ENCODE data around the gene EHBP1.

EHBP1 gene

DNA sequence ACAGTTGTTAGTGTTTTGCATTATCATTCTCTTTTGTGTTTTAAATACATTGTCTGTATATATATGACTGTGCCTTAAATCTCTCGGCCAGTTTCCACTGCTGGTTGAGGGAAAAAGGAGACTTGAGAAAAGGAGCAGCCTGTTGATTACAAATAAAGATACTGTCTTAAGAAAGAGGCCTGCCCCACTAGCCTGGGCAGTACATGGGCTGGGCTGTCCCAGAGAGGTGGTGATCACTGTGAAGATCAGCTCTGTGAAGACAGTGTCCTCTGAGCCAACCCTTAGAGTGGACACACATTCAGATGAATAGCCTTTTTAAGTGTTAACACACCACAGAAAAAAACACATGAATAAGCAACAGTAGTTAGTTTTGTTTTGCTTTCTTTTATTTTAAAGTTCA, 335.1 kb downstream of the EHBP1 start:
- H3K4me3 ChIP-seq (ENCODE audit: low read length): no peak overlapping the region
- TF ChIP-seq EZH2phosphoT487 (IDR thresholded peaks at IDR 0.05; ENCODE audit: borderline replicate concordance, low read length): no peak
- TF ChIP-seq CTCF (IDR thresholded peaks at IDR 0.05; ENCODE audit: low read depth, low read length, poor library complexity, severe bottlenecking): no peak
- H4K20me1 ChIP-seq (ENCODE audit: control insufficient read depth, insufficient read depth, low read depth, low read length): no peaks in the 10 kb centered on the region
- no peaks in the 10 kb centered on the region for H3K36me3 ChIP-seq (ENCODE audit: control insufficient read depth, low read length)
- no peaks in the 10 kb centered on the region for H3K9me3 ChIP-seq (ENCODE audit: control insufficient read depth, insufficient read depth, low read length)
- H3F3A ChIP-seq (ENCODE audit: control insufficient read depth, insufficient read depth): no peaks in the 10 kb centered on the region
- H3K9me2 ChIP-seq (replicated peaks; ENCODE audit: control insufficient read depth, low read length): no peaks in the 10 kb centered on the region
- peaks cover 3% of the 10 kb centered on the region for H3K4me1 ChIP-seq (ENCODE audit: control insufficient read depth, low read length)
- no peaks in the 10 kb centered on the region for H3K79me2 ChIP-seq (ENCODE audit: control insufficient read depth, low read length)
- H3K27me3 ChIP-seq (ENCODE audit: control insufficient read depth, low read length): no peaks in the 10 kb centered on the region
- no peak overlapping the region for H3K27ac ChIP-seq (ENCODE audit: low read depth, low read length)
- no peak overlapping the region for H3K4me2 ChIP-seq (ENCODE audit: low read length)

- Histone ChIP-seq H3K4me3 (ENCODE audit: low read length) (no peak overlapping the region), H3K79me2 (ENCODE audit: control insufficient read depth, low read length) (no peaks in the 10 kb centered on the region), H4K20me1 (ENCODE audit: control insufficient read depth, insufficient read depth, low read depth, low read length) (no peaks in the 10 kb centered on the region), H3K4me1 (ENCODE audit: control insufficient read depth, low read length) (peaks cover 3% of the 10 kb centered on the region), H3K36me3 (ENCODE audit: control insufficient read depth, low read length) (no peaks in the 10 kb centered on the region), H3K4me2 (ENCODE audit: low read length) (no peak overlapping the region), H3K27me3 (ENCODE audit: control insufficient read depth, low read length) (peaks cover 2% of the 10 kb centered on the region), H3K9me2 (replicated peaks; ENCODE audit: control insufficient read depth, low read length) (no peaks in the 10 kb centered on the region), H3K9me3 (ENCODE audit: control insufficient read depth, insufficient read depth, low read length) (no peaks in the 10 kb centered on the region), H3F3A (ENCODE audit: control insufficient read depth, insufficient read depth) (peaks cover 7% of the 10 kb centered on the region), H3K27ac (ENCODE audit: low read depth, low read length) (no peak overlapping the region)
- TF ChIP-seq CTCF (IDR thresholded peaks at IDR 0.05; ENCODE audit: low read depth, low read length, poor library complexity, severe bottlenecking): no peak
- TF ChIP-seq EZH2phosphoT487 (IDR thresholded peaks at IDR 0.05; ENCODE audit: borderline replicate concordance, low read length): no peak
Measured at GRCh38 chr2:63041592-63041991, 336.1 kb downstream of the EHBP1 start.

DNA sequence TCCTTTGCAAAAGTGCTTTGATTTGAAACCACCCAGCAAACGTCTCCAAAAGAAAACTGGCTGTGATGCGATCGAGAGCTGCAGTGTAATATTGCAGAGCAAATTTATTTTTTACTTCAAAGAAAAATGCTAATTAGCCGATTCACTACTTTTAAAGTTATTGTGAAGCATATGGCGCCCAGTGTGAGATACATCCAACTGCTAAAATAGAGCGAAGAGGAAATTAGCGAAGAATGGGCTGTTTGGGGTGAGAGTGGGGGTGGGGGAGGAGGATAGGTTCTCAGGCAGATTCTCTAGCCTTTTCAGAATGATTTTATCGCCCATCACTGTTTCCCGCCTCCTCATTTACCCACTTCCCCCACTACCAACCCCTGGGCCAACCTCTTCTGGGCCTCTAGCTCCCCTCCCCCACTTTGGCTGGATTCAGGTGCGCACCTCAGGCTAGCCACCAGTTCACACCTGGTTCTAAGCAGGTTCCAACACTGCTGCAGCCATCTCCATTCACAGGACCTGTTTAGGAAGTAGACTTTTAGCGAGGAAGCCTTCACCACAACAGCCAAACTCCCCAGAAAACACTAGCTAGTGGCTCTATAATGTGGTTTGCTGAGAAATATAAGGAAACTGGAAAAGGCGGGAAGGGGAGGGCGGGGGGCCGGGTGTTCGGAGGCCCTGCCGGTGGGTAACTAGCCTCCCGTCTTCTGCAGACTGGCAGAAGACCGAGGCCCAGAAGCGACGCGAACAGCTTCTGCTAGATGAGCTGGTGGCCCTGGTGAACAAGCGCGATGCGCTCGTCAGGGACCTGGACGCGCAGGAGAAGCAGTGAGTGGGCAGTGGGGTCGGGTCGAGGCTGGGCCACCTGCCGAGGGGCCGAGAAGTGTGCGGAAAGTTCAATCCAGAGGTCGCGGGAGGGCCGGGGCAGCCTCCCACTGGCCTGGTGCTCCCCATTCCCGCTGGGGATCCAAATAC, 339.1 kb downstream of the EHBP1 start:
- no peak overlapping the region for H3K4me2 ChIP-seq (ENCODE audit: low read length)
- no peak overlapping the region for H3K4me3 ChIP-seq (ENCODE audit: low read length)
- no peak for TF ChIP-seq CTCF (IDR thresholded peaks at IDR 0.05; ENCODE audit: low read depth, low read length, poor library complexity, severe bottlenecking)
- no peak for TF ChIP-seq EZH2phosphoT487 (IDR thresholded peaks at IDR 0.05; ENCODE audit: borderline replicate concordance, low read length)

More for the DNA sequence above, 339.1 kb downstream of the EHBP1 start:
- no peak overlapping the region for H3K27ac ChIP-seq (ENCODE audit: low read depth, low read length)
- H3K4me1 ChIP-seq (ENCODE audit: control insufficient read depth, low read length): peaks cover 23% of the 10 kb centered on the region
- H3F3A ChIP-seq (ENCODE audit: control insufficient read depth, insufficient read depth): peaks cover 13% of the 10 kb centered on the region
- no peaks in the 10 kb centered on the region for H3K79me2 ChIP-seq (ENCODE audit: control insufficient read depth, low read length)
- H3K9me3 ChIP-seq (ENCODE audit: control insufficient read depth, insufficient read depth, low read length): no peaks in the 10 kb centered on the region
- no peaks in the 10 kb centered on the region for H3K36me3 ChIP-seq (ENCODE audit: control insufficient read depth, low read length)
- H3K27me3 ChIP-seq (ENCODE audit: control insufficient read depth, low read length): peaks cover 33% of the 10 kb centered on the region
- 0 out of 2 replicates have a peak, but pooled peaks cover 3% of the 10 kb centered on the region for H4K20me1 ChIP-seq (ENCODE audit: control insufficient read depth, insufficient read depth, low read depth, low read length)
- no peaks in the 10 kb centered on the region for H3K9me2 ChIP-seq (replicated peaks; ENCODE audit: control insufficient read depth, low read length)
